Stomach smooth muscle (tissue), 2 donors: ENCODE measurements around the gene SHOC1.

Experiments
- H3K27ac ChIP-seq: one replicate; pipeline ENCODE4 v1.7.0; 2013; ENCODE audit warnings: mild to moderate bottlenecking, low read length, inconsistent platforms
- H3K27me3 ChIP-seq, 2 donors: one replicate each; pipeline ENCODE4 v1.7.0; 2013; ENCODE audit warnings: low read length in 2 of 2; ENCODE audit not compliant: insufficient read depth in 2 of 2, control insufficient read depth in 1 of 2
- H3K36me3 ChIP-seq, 2 donors: one replicate each; pipeline ENCODE4 v1.7.0; 2013; ENCODE audit warnings: low read length in 2 of 2; ENCODE audit not compliant: control insufficient read depth in 2 of 2, insufficient read depth in 2 of 2
- H3K4me1 ChIP-seq: one replicate; pipeline ENCODE4 v1.7.0; 2013; ENCODE audit warnings: low read length; ENCODE audit not compliant: control insufficient read depth, insufficient read depth
- H3K4me3 ChIP-seq, 2 donors: one replicate each; pipeline ENCODE4 v1.7.0; 2013; ENCODE audit warnings: low read length in 2 of 2
- H3K9ac ChIP-seq, 2 donors: one replicate each; pipeline ENCODE4 v1.7.0; 2013; ENCODE audit warnings: low read length in 2 of 2, mild to moderate bottlenecking in 1 of 2
- H3K9me3 ChIP-seq, 2 donors: one replicate each; pipeline ENCODE4 v1.7.0; 2013; ENCODE audit warnings: low read length in 2 of 2; ENCODE audit not compliant: control insufficient read depth in 2 of 2
- donor health status: healthy.
- donor health status: Pancreatic carcinoma.

Gene SHOC1

GRCh38 chr9:111794835-111795556 lies at the start of gene SHOC1:
Gene SHOC1 (minus strand): TSS chr9:111794937. CDS start chr9:111791418, 3,519 bp downstream.
- no peaks in the 10 kb centered on the region for H3K9me3 ChIP-seq
- no peaks in the 10 kb centered on the region for H3K4me1 ChIP-seq
- no peak within 1 kb of the TSS for H3K9ac ChIP-seq
- no peaks in the 10 kb centered on the region for H3K36me3 ChIP-seq
- no peak within 1 kb of the TSS for H3K27ac ChIP-seq
- H3K4me3 ChIP-seq: no peak within 1 kb of the TSS
- H3K27me3 ChIP-seq: no peaks in the 10 kb centered on the region

DNA sequence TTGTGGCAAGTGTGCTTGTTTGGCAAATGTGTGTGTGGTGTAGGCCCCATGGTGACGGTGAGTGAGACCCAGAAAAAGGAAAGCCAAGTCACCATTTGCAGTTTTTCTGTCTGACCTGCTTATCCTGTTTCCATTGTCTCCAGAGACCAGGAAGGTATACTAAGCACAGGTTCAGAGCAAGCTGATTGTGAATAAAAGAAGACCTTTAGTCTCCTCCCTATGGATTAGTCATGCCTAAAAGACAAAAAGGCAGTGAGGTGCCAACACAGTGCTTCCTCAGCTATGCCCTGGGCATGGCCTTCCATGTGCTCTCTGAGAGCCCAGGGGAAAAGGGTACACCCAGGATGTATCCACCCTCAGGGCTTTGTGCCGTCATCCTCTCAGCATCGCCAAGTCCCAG lies 49.2 kb upstream of the SHOC1 start:
- H3K27me3 ChIP-seq: no peaks in the 10 kb centered on the region
- H3K27ac ChIP-seq: no peak overlapping the region
- H3K36me3 ChIP-seq: no peaks in the 10 kb centered on the region
- H3K4me1 ChIP-seq: no peaks in the 10 kb centered on the region
- H3K4me3 ChIP-seq: no peak overlapping the region
- no peaks in the 10 kb centered on the region for H3K9me3 ChIP-seq
- H3K9ac ChIP-seq: no peak overlapping the region

DNA sequence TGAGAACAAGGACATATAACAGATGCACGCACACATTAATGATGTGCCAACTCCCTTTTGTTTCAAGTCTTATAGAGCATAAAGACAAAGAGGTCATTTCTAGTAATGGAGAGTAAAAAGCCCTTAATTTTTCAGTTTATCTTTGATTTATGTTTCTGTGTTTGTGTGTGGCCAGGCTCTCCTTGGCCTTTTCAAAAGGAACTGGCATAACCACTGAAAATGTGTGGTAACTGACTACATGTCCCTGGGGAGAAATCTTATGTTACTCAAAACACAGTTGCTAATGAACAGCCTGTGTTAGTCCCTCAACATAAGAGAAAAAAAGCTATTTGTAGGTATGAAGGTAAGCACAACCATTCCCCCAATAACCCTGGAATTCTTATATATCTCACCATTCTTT lies 47.6 kb upstream of the SHOC1 start:
- H3K4me3 ChIP-seq: no peak overlapping the region
- no peaks in the 10 kb centered on the region for H3K27me3 ChIP-seq
- no peak overlapping the region for H3K27ac ChIP-seq
- H3K9me3 ChIP-seq: no peaks in the 10 kb centered on the region
- no peak overlapping the region for H3K9ac ChIP-seq
- H3K36me3 ChIP-seq: no peaks in the 10 kb centered on the region
- H3K4me1 ChIP-seq: no peaks in the 10 kb centered on the region

- H3K36me3 ChIP-seq: no peaks in the 10 kb centered on the region
- H3K4me1 ChIP-seq: no peaks in the 10 kb centered on the region
- no peaks in the 10 kb centered on the region for H3K27me3 ChIP-seq
- no peaks in the 10 kb centered on the region for H3K9me3 ChIP-seq
- no peak overlapping the region for H3K27ac ChIP-seq
- H3K9ac ChIP-seq: no peak overlapping the region
- no peak overlapping the region for H3K4me3 ChIP-seq
These were observed 45.7 kb upstream of the SHOC1 start for GRCh38 chr9:111840442-111840841.

DNA sequence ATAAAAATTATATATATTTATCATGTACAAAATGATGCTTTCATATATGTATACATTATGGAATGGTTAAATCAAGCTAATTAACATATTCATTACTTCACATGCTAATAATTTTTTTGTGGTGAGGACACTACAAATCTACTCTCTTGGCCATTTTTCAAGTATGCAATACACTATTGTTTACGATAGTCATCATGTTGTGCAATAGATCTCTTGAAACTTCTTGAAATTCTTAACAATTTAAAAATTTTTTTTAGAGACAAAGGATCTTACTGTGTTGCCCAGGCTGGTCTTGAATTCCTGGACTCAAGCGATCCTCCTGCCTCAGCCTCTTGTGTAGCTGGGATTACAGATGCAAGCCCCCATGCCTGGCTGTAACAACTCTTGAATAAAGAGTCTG lies 45.2 kb upstream of the SHOC1 start:
- H3K9ac ChIP-seq: no peak overlapping the region
- no peaks in the 10 kb centered on the region for H3K9me3 ChIP-seq
- no peak overlapping the region for H3K27ac ChIP-seq
- H3K4me3 ChIP-seq: no peak overlapping the region
- no peaks in the 10 kb centered on the region for H3K4me1 ChIP-seq
- H3K27me3 ChIP-seq: no peaks in the 10 kb centered on the region
- no peaks in the 10 kb centered on the region for H3K36me3 ChIP-seq

DNA sequence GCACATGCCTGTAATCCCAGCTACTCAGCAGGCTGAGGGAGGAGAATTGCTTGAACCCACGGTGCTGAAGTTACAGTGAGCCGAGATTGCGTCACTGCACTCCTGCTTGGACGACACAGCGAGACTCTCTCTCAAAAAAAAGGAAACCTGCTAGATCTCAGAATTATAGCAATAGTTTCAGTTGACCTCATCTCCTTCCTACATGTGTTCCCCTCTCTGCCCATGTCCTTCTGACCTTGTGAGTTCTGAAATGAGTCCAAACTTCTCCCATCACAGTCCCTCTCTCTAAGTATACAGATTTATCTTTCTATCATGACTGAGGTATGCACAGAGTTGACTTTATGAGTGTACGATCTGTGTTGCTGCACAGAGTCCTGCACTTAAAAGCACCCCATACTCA lies 44.6 kb upstream of the SHOC1 start:
- H3K4me1 ChIP-seq: no peaks in the 10 kb centered on the region
- no peaks in the 10 kb centered on the region for H3K27me3 ChIP-seq
- no peak overlapping the region for H3K27ac ChIP-seq
- H3K36me3 ChIP-seq: no peaks in the 10 kb centered on the region
- H3K9ac ChIP-seq: no peak overlapping the region
- H3K9me3 ChIP-seq: no peaks in the 10 kb centered on the region
- no peak overlapping the region for H3K4me3 ChIP-seq

DNA sequence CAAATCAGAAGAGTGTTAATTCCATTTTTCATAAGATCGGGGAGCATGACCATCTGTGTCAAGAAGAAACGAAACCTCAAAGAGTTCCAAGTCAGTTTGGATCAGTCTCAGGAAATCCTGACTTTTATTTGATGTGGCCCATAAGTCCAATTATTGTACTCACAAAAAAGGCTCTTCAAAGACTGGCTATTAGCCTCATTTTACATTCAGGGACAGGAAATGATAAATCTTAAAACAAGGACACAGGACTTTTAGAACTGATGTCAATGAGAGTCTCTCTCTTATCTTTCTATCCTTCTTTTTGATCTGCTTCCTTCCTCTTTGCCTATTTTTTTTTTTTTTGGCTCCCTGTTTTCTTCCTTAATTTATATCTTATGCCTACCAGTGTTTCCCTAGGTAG lies 43.7 kb upstream of the SHOC1 start:
- Histone ChIP-seq H3K27ac (no peak overlapping the region), H3K9me3 (no peaks in the 10 kb centered on the region), H3K27me3 (no peaks in the 10 kb centered on the region), H3K4me3 (no peak overlapping the region), H3K4me1 (no peaks in the 10 kb centered on the region), H3K9ac (no peak overlapping the region), H3K36me3 (no peaks in the 10 kb centered on the region)

DNA sequence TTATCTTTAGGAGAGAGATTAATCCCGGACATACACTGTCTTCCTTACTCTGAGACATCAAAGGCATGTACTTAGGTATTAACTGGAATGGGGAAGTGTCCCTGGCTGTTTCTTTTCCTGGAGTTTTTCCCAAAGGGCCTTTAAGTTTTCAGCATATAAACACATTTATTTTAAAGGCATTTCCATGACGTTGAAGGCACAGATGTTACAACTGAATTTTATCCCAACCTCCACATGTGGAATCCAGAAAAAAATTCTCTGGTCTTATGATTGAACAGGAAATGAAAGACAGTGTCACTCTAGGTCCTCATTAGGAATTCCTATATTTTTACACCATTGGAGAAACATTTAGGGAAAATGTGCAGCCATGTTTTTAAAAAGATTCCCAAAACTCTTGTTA lies 41.6 kb upstream of the SHOC1 start:
- Histone ChIP-seq H3K27me3 (no peaks in the 10 kb centered on the region), H3K27ac (no peak overlapping the region), H3K36me3 (no peaks in the 10 kb centered on the region), H3K4me3 (no peak overlapping the region), H3K4me1 (no peaks in the 10 kb centered on the region), H3K9me3 (no peaks in the 10 kb centered on the region), H3K9ac (no peak overlapping the region)

DNA sequence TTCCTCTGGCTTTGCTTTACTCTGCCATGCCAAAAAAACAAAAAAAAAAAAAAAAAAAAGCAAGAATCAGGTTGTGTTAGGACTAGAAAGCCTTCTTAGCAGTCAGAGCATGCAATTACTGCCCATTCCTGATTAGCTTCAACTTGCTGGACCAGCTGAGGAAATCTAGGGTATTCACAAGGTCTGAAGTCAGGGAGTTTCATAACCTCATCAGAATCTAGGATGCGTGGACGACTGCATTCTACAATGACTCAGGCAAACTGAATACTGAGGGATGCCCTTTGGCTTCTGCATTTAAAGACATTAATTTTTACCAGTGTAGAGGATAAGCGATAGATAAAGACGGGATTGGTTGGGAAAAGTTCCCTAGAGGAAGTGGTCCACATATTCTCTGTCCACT lies 39.2 kb upstream of the SHOC1 start:
- H3K27ac ChIP-seq: no peak overlapping the region
- H3K9ac ChIP-seq: no peak overlapping the region
- H3K4me1 ChIP-seq: no peaks in the 10 kb centered on the region
- H3K27me3 ChIP-seq: no peaks in the 10 kb centered on the region
- H3K36me3 ChIP-seq: no peaks in the 10 kb centered on the region
- H3K4me3 ChIP-seq: no peak overlapping the region
- H3K9me3 ChIP-seq: no peaks in the 10 kb centered on the region

- no peak overlapping the region for H3K9ac ChIP-seq
- H3K4me1 ChIP-seq: no peaks in the 10 kb centered on the region
- H3K4me3 ChIP-seq: no peak overlapping the region
- no peaks in the 10 kb centered on the region for H3K27me3 ChIP-seq
- H3K9me3 ChIP-seq: no peaks in the 10 kb centered on the region
- H3K27ac ChIP-seq: no peak overlapping the region
- no peaks in the 10 kb centered on the region for H3K36me3 ChIP-seq
These were observed 37.7 kb upstream of the SHOC1 start for GRCh38 chr9:111832449-111832848.

DNA sequence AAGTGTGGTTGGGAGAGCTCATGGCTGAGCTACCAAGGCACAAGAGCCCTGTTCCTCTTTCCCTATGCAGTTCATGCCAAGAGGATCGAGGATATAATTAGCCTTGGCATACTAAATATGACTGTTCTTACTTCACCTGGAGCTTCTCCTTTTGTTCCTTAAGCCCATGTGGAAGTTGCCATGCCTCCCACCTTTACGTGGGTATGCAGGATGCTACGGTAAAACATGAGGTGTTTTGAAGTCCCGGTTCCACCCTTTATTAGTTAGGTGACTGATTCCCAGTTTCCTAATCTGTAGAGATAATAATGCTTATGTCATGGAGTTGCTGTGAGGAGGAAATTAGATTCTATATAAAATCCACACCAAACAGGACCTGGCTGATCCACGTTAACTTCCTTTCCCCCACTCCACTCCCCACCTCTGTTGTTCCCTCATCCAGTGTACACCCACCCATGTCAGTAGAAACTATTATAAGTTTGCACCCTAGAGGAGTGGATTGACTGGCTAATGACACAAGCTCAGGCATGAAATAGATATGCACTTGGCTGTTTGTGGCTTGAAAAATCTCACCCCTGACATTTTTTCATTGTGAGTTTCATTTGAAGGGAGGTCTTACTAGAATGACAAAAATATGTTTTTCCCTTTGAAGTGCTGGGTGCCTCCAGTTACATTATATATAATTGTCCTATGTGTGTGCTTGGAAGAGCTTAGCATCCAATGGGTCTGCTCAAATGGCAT lies 36.8 kb upstream of the SHOC1 start:
- H3K9ac ChIP-seq: no peak overlapping the region
- H3K27ac ChIP-seq: no peak overlapping the region
- H3K9me3 ChIP-seq: no peaks in the 10 kb centered on the region
- no peaks in the 10 kb centered on the region for H3K27me3 ChIP-seq
- H3K36me3 ChIP-seq: no peaks in the 10 kb centered on the region
- H3K4me3 ChIP-seq: no peak overlapping the region
- no peaks in the 10 kb centered on the region for H3K4me1 ChIP-seq
